GM23338 (cell line): ENCODE measurements around the gene UNC79. TPM values are rescaled to one million over a fixed set of nuclear protein-coding genes. Genes with fewer than 3 reads are reported as not detected.
A peak's percentile ranks its signal among the peaks of the same experiment; 100 is the strongest.

Source experiments
- ATAC-seq: fragments of 200-7000 bp; cut with Tn5 transposase; 3 replicates; pipeline ENCODE4 v1.9.1; 2020
- DNase-seq: peaks from one replicate; pipeline ENCODE4 v3.0.0-alpha.2; 2015; ENCODE audit warnings: low spot score
- H2AFZ ChIP-seq: fragments of 200-600 bp; sonication (generic); 2 replicates; pipeline ENCODE4 v1.8.0; 2016; ENCODE audit warnings: antibody characterized with exemption, mild to moderate bottlenecking, moderate library complexity
- H3F3A ChIP-seq: fragments of 200-600 bp; sonication (generic); replicated peaks from 2 replicates; pipeline ENCODE4 v1.8.0; 2017; ENCODE audit warnings: antibody characterized with exemption, mixed run types, low read depth
- H3K27ac ChIP-seq: fragments of 200-600 bp; sonication (generic); 2 replicates; pipeline ENCODE4 v1.6.1; 2016; ENCODE audit warnings: low read depth
- H3K27me3 ChIP-seq: fragments of 200-600 bp; sonication (generic); 2 replicates; pipeline ENCODE4 v1.8.0; 2016; ENCODE audit warnings: mild to moderate bottlenecking, mixed run types, moderate library complexity; ENCODE audit not compliant: insufficient read depth
- H3K36me3 ChIP-seq: fragments of 200-600 bp; sonication (generic); 2 replicates; pipeline ENCODE4 v1.8.0; 2016; ENCODE audit warnings: mild to moderate bottlenecking; ENCODE audit not compliant: insufficient read depth
- H3K4me1 ChIP-seq: fragments of 200-600 bp; sonication (generic); 2 replicates; pipeline ENCODE4 v1.8.0; 2016; ENCODE audit warnings: mild to moderate bottlenecking, moderate library complexity; ENCODE audit not compliant: insufficient read depth
- H3K4me2 ChIP-seq: fragments of 200-600 bp; sonication (generic); 2 replicates; pipeline ENCODE4 v1.7.1; 2017; ENCODE audit warnings: mixed run types
- H3K4me3 ChIP-seq: fragments of 200-600 bp; sonication (generic); 2 replicates; pipeline ENCODE4 v1.6.1; 2016; ENCODE audit warnings: mixed run types
- H3K79me2 ChIP-seq: fragments of 200-600 bp; sonication (generic); replicated peaks from 2 replicates; pipeline ENCODE4 v1.8.0; 2017; ENCODE audit warnings: mild to moderate bottlenecking; ENCODE audit not compliant: insufficient read depth
- H3K9me2 ChIP-seq: fragments of 200-600 bp; sonication (generic); 2 replicates; pipeline ENCODE4 v1.8.0; 2017; ENCODE audit not compliant: insufficient read depth
- H4K20me1 ChIP-seq: fragments of 200-600 bp; sonication (generic); replicated peaks from 2 replicates; pipeline ENCODE4 v1.8.0; 2017; ENCODE audit warnings: mild to moderate bottlenecking; ENCODE audit not compliant: insufficient read depth
- H3K27ac Mint-ChIP-seq: 2 replicates; pipeline ENCODE4 v1.8.0; 2020; ENCODE audit warnings: inconsistent platforms, mild to moderate bottlenecking, moderate library complexity, mixed read lengths
- H3K27me3 Mint-ChIP-seq: 3 replicates; pipeline ENCODE4 v1.8.0; 2022; ENCODE audit warnings: low read depth, mild to moderate bottlenecking, moderate library complexity, mixed read lengths, inconsistent platforms; ENCODE audit not compliant: insufficient read depth, poor library complexity
- H3K36me3 Mint-ChIP-seq: 3 replicates; pipeline ENCODE4 v1.8.0; 2021; ENCODE audit warnings: low read depth, mild to moderate bottlenecking, inconsistent platforms, moderate library complexity, mixed read lengths
- H3K4me1 Mint-ChIP-seq: 3 replicates; pipeline ENCODE4 v1.8.0; 2020; ENCODE audit warnings: mild to moderate bottlenecking, inconsistent platforms, mixed read lengths
- H3K4me3 Mint-ChIP-seq: 3 replicates; pipeline ENCODE4 v1.8.0; 2021; ENCODE audit warnings: moderate library complexity, mild to moderate bottlenecking, inconsistent platforms, mixed read lengths
- H3K9me3 Mint-ChIP-seq: 3 replicates; pipeline ENCODE4 v1.8.0; 2020; ENCODE audit warnings: moderate library complexity, mild to moderate bottlenecking, inconsistent platforms, mixed read lengths
- EZH2phosphoT487 ChIP-seq: fragments of 200-600 bp; sonication (generic); IDR thresholded peaks from one replicate; pipeline ENCODE4 v1.8.1; 2018; ENCODE audit warnings: antibody characterized with exemption; ENCODE audit not compliant: unreplicated experiment
- JUNB ChIP-seq: IDR thresholded peaks from one replicate; pipeline ENCODE4 v1.6.1; 2016; ENCODE audit warnings: antibody characterized with exemption; ENCODE audit not compliant: unreplicated experiment
- STAT1 ChIP-seq: IDR thresholded peaks from one replicate; pipeline ENCODE4 v1.6.1; 2016; ENCODE audit warnings: antibody characterized with exemption; ENCODE audit not compliant: unreplicated experiment
- ZNF114 ChIP-seq: fragments of 250-450 bp; sonication (Bioruptor Pico); IDR thresholded peaks from 2 replicates; pipeline ENCODE4 v1.5.0; 2020; ENCODE audit warnings: mild to moderate bottlenecking, moderate library complexity
- polyA plus RNA-seq: library from polyadenylated mRNA; unstranded; fragments of >200 nt; fragmentation: Nextera tagmentation; extraction: Ambion mirVana; gene quantifications from 2 replicates; pipeline ENCODE4 v1.2.1, GENCODE V29; 2016
- total RNA-seq: library from RNA; depleted of rRNA; stranded (reverse); fragments of >200 nt; shearing (Covaris generic); gene quantifications from 2 replicates; pipeline ENCODE4 v1.2.3, GENCODE V29; 2014
- TF ChIP-seq, protein P1 (sequence below), 2 experiments: fragments of 200-600 bp in 1 of 2; sonication (generic) in 1 of 2; conservative IDR thresholded peaks; 2 replicates each; pipeline versions ENCODE4 v1.5.1 to v1.6.1; 2016 to 2017; ENCODE audit warnings: antibody characterized with exemption in 2 of 2, low read depth in 2 of 2, mild to moderate bottlenecking in 2 of 2, moderate library complexity in 1 of 2

Gene UNC79
- total and polyA plus RNA-seq, 2 experiments from 2014 or later = 1.8 to 3.6 TPM

GRCh38 chr14:93688820-93689219 lies 258.1 kb downstream of the UNC79 start:
- Histone ChIP-seq H3K9me2 (no peaks in the 10 kb centered on the region), H3K4me3 (0 out of 2 replicates have a peak overlapping the region, but pooled peaks have one; percentile 1), H3K27ac (peak overlapping the region; percentile 88), H3F3A (peaks cover 4% of the 10 kb centered on the region; the same call in 1 of the 2 replicates), H2AFZ (no peak overlapping the region), H3K4me1 (peaks cover 51% of the 10 kb centered on the region), H3K27me3 (no peaks in the 10 kb centered on the region), H3K36me3 (no peaks in the 10 kb centered on the region), H3K79me2 (no peaks in the 10 kb centered on the region), H3K4me2 (peak overlapping the region; percentile 35), H4K20me1 (no peaks in the 10 kb centered on the region)
- ATAC-seq = no peak
- DNase-seq = no peak
- Mint-ChIP-seq H3K9me3 (no peaks in the 10 kb centered on the region), H3K27me3 (peaks cover 3% of the 10 kb centered on the region), H3K4me1 (peaks cover 68% of the 10 kb centered on the region), H3K27ac (peak overlapping the region; percentile 88), H3K4me3 (peak overlapping the region; percentile 44; the same call in 2 of the 3 replicates), H3K36me3 (peaks cover 5% of the 10 kb centered on the region; the same call in 2 of the 3 replicates)
- TF ChIP-seq JUNB = no peak

GRCh38 chr14:93690146-93690545 lies 259.4 kb downstream of the UNC79 start:
- no peaks in the 10 kb centered on the region for H4K20me1 ChIP-seq
- no peak overlapping the region; the same call in 2 of the 3 replicates for H3K4me3 Mint-ChIP-seq
- H3K4me1 Mint-ChIP-seq = peaks cover 73% of the 10 kb centered on the region
- H3K9me3 Mint-ChIP-seq = no peaks in the 10 kb centered on the region
- no peaks in the 10 kb centered on the region for H3K27me3 ChIP-seq
- TF ChIP-seq EZH2phosphoT487 (no peak), STAT1 (no peak)
- TF ChIP-seq, protein P1, sequence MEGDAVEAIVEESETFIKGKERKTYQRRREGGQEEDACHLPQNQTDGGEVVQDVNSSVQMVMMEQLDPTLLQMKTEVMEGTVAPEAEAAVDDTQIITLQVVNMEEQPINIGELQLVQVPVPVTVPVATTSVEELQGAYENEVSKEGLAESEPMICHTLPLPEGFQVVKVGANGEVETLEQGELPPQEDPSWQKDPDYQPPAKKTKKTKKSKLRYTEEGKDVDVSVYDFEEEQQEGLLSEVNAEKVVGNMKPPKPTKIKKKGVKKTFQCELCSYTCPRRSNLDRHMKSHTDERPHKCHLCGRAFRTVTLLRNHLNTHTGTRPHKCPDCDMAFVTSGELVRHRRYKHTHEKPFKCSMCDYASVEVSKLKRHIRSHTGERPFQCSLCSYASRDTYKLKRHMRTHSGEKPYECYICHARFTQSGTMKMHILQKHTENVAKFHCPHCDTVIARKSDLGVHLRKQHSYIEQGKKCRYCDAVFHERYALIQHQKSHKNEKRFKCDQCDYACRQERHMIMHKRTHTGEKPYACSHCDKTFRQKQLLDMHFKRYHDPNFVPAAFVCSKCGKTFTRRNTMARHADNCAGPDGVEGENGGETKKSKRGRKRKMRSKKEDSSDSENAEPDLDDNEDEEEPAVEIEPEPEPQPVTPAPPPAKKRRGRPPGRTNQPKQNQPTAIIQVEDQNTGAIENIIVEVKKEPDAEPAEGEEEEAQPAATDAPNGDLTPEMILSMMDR (conservative IDR thresholded peaks at IDR 0.05; ENCODE audit: low read depth in 2 of 2) = no peak
- no peak overlapping the region for H3K4me2 ChIP-seq
- no peak for ATAC-seq
- H3F3A ChIP-seq = peaks cover 4% of the 10 kb centered on the region; the same call in 1 of the 2 replicates
- DNase-seq = no peak
- no peak overlapping the region for H3K4me3 ChIP-seq
- H3K36me3 ChIP-seq = no peaks in the 10 kb centered on the region
- peaks cover 3% of the 10 kb centered on the region for H3K27me3 Mint-ChIP-seq
- H3K27ac ChIP-seq = no peak overlapping the region
- no peak overlapping the region for H2AFZ ChIP-seq
- peak overlapping the region; percentile 57; the same call in 1 of the 2 replicates for H3K27ac Mint-ChIP-seq
- no peaks in the 10 kb centered on the region for H3K79me2 ChIP-seq
- H3K9me2 ChIP-seq = no peaks in the 10 kb centered on the region
- H3K4me1 ChIP-seq = peaks cover 59% of the 10 kb centered on the region
- peaks cover 5% of the 10 kb centered on the region; the same call in 2 of the 3 replicates for H3K36me3 Mint-ChIP-seq

DNA sequence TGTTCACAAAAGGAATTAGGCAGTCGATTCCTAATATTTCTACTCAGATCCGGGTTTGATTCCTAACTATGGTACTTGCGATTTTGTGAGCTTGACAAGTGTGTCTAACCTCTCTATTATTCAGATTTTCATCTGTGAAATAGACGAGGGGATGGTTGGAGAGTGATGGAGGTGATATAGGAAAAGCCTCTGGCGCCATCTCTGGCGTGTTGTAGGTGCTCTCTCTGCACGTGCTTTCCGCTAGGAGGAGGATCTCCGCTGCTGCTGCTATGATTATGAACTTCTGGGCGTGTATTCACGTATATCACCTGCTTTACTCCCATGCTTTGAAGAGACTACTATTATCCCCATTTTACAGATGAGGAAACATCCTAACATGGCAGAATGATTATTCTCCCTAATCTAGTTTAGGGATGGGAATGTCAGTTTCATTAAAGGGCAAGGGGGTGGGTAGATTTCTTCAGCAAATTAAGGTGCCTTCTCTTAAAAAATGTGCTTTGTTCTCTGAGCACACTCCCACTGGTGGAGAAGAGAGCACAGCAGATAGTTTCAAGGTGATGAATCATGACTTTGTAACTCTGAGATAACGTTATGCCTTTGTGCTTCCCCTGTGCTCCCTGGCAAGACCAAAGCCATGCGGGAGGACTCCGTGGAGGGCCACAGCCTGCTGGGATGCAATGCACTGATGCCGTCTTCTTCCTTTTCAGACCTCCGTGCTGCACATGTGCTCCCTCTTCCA lies 260.5 kb downstream of the UNC79 start:
- TF ChIP-seq, protein P1 (conservative IDR thresholded peaks at IDR 0.05; ENCODE audit: low read depth in 2 of 2) = peak; percentile 59 to 69
- no peak for TF ChIP-seq ZNF114 (CRISPR knock-in tag)
- Histone ChIP-seq H3K4me3 (no peak overlapping the region), H3K4me1 (peaks cover 55% of the 10 kb centered on the region), H3K4me2 (no peak overlapping the region), H2AFZ (no peak overlapping the region), H3K79me2 (no peaks in the 10 kb centered on the region), H3K9me2 (no peaks in the 10 kb centered on the region), H3K36me3 (no peaks in the 10 kb centered on the region), H4K20me1 (no peaks in the 10 kb centered on the region), H3F3A (peaks cover 4% of the 10 kb centered on the region; the same call in 1 of the 2 replicates), H3K27ac (no peak overlapping the region), H3K27me3 (no peaks in the 10 kb centered on the region)
- Mint-ChIP-seq H3K27ac (no peak overlapping the region), H3K36me3 (peaks cover 8% of the 10 kb centered on the region; the same call in 2 of the 3 replicates), H3K9me3 (no peaks in the 10 kb centered on the region), H3K27me3 (peaks cover 3% of the 10 kb centered on the region), H3K4me3 (no peak overlapping the region), H3K4me1 (peaks cover 66% of the 10 kb centered on the region)
- DNase-seq (peak; percentile 58), ATAC-seq (peak; percentile 8; the same call in 1 of the 3 replicates)
